HepG2 (cell line): Measurements from ENCODE around the gene USP7. TPM values are rescaled to one million over a fixed set of nuclear protein-coding genes. Genes with fewer than 3 reads are reported as not detected.

Experiments used
- AGO1 ChIP-seq: fragments of 200-400 bp; formaldehyde crosslinking; IDR thresholded peaks from 2 replicates; pipeline ENCODE4 v1.6.1; 2017; ENCODE audit warnings: mild to moderate bottlenecking, low read depth, low read length, moderate library complexity; ENCODE audit not compliant: poor library complexity, severe bottlenecking
- ELF4 ChIP-seq: sonication (generic); formaldehyde crosslinking; IDR thresholded peaks from 2 replicates; pipeline ENCODE4 v1.5.0; 2020; ENCODE audit warnings: missing genetic modification reagents, mild to moderate bottlenecking, moderate library complexity, borderline replicate concordance
- GPN1 ChIP-seq: sonication (generic); formaldehyde crosslinking; IDR thresholded peaks from 2 replicates; pipeline ENCODE4 v1.5.1; 2020; ENCODE audit warnings: missing genetic modification reagents, borderline replicate concordance
- HDAC6 ChIP-seq: fragments of 200-600 bp; sonication (generic); IDR thresholded peaks from 2 replicates; pipeline ENCODE4 v1.7.0; 2017; ENCODE audit warnings: mild to moderate bottlenecking, antibody characterized with exemption, low read length, low read depth
- HIVEP1 ChIP-seq: sonication (generic); formaldehyde crosslinking; IDR thresholded peaks from 2 replicates; pipeline ENCODE4 v1.4.0; 2020; ENCODE audit warnings: mild to moderate bottlenecking, missing genetic modification reagents
- ISX ChIP-seq: sonication (generic); formaldehyde crosslinking; conservative IDR thresholded peaks from 2 replicates; pipeline ENCODE4 v1.5.0; 2020; ENCODE audit warnings: missing genetic modification reagents
- SMARCC2 ChIP-seq: fragments of 450-650 bp; IDR thresholded peaks from 2 replicates; pipeline ENCODE4 v1.6.1; 2017; ENCODE audit warnings: antibody characterized with exemption, mild to moderate bottlenecking
- XRCC5 ChIP-seq: fragments of 200-400 bp; formaldehyde crosslinking; optimal IDR thresholded peaks from 2 replicates; pipeline ENCODE3; 2017; ENCODE audit warnings: mild to moderate bottlenecking, low read length
- ZNF256 ChIP-seq: sonication (generic); formaldehyde crosslinking; conservative IDR thresholded peaks from 2 replicates; pipeline ENCODE4 v1.4.0; 2020; ENCODE audit warnings: missing genetic modification reagents
- ZNF274 ChIP-seq: sonication (generic); formaldehyde crosslinking; IDR thresholded peaks from 2 replicates; pipeline ENCODE4 v1.5.1; 2020; ENCODE audit warnings: mild to moderate bottlenecking, missing genetic modification reagents
- ZNF430 ChIP-seq: sonication (generic); formaldehyde crosslinking; IDR thresholded peaks from 2 replicates; pipeline ENCODE4 v1.9.0; 2021; ENCODE audit warnings: mild to moderate bottlenecking, missing genetic modification reagents
- ZSCAN21 ChIP-seq: sonication (generic); formaldehyde crosslinking; IDR thresholded peaks from 2 replicates; pipeline ENCODE4 v1.8.0; 2022; ENCODE audit warnings: mild to moderate bottlenecking, missing genetic modification reagents, moderate library complexity, borderline replicate concordance
- polyA plus RNA-seq, 8 experiments: library from polyadenylated mRNA; depleted of rRNA in 3 of 8; stranded (reverse) in 7 of 8; unstranded in 1 of 8; fragments of >200 nt; fragmentation: Illumina TruSeq in 4 of 8; extraction: Trizol in 4 of 8; gene quantifications; 2 replicates each; pipeline versions ENCODE4 v1.2.1 to v1.2.3, GENCODE V29; 2011 to 2016; ENCODE audit warnings: low read depth in 4 of 8, missing spikeins in 1 of 8, mixed read lengths in 1 of 8; ENCODE audit not compliant: insufficient read depth in 1 of 8
- total RNA-seq, 5 experiments: library from RNA; depleted of rRNA; stranded (reverse); fragments of >200 nt; fragmentation: Illumina TruSeq; extraction: Trizol; gene quantifications; 2 replicates each; pipeline ENCODE4 v1.2.3, GENCODE V29; 2016; ENCODE audit warnings: low read depth in 1 of 5
- TF ChIP-seq, protein P1 (sequence below): sonication (generic); formaldehyde crosslinking; IDR thresholded peaks from 2 replicates; pipeline ENCODE4 v1.5.0; 2020; ENCODE audit warnings: missing genetic modification reagents
- TF ChIP-seq, protein P2 (sequence below): sonication (generic); formaldehyde crosslinking; IDR thresholded peaks from 2 replicates; pipeline ENCODE4 v1.5.1; 2020; ENCODE audit warnings: mild to moderate bottlenecking, missing genetic modification reagents, borderline replicate concordance
- TF ChIP-seq, protein P3 (sequence below): sonication (generic); formaldehyde crosslinking; IDR thresholded peaks from one replicate; pipeline ENCODE4 v1.5.1; 2020; ENCODE audit warnings: mild to moderate bottlenecking, missing genetic modification reagents; ENCODE audit errors: not compliant biosample characterization

The USP7 gene
- total and polyA plus RNA-seq, 2 of the 13 experiments (the other 11 are each of a cell fraction or from before 2014, with no cell fraction given): 52.5 to 173 TPM

DNA sequence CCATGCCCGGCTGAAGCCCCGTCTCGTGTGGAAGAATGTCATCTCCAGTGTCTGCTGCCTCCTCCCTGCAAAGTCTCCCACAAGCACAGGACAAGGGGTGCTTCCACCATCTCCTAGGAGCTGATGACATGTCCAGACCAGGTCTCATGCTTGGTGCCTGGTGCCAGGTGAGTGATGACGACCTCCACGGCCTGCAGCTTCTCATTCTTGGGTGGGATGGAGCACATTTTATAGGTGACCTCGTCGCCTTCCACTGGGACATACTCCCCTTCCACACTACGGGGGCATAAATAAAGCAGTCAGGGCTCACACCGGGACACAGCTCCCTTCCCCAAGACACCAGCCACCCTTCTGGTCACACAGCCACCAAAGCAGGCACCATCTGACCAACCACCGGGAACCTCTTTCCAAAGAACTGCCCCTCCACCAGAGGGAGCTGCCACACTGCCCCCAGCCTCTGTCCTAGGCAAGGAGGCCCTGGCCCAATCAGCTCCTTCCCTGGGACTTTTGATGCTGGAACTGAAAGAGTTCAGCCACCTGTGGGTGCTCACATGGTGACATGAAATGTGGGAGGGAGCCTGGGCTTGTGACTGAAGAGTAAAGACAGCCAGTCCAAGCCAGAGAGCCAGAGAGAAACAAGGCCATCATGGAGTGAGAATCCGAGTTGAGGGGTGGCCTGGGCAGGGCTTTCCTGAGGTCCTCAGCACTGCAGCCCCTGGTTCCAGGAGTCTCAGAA, 108.5 kb downstream of the USP7 start (continued):
- TF ChIP-seq ZNF430 (CRISPR knock-in tag) (no peak), SMARCC2 (no peak), ISX (CRISPR knock-in tag) (no peak), HIVEP1 (CRISPR knock-in tag) (0 out of 2 replicates have a peak, but pooled peaks have one; percentile 52), AGO1 (peak; percentile 59), ELF4 (no peak), ZNF256 (CRISPR knock-in tag) (0 out of 2 replicates have a peak, but pooled peaks have one; percentile 38), ZSCAN21 (CRISPR knock-in tag) (no peak), XRCC5 (no peak), ZNF274 (no peak), HDAC6 (no peak), GPN1 (CRISPR knock-in tag) (no peak; the same call in 1 of the 2 replicates)
- TF ChIP-seq, protein P1, sequence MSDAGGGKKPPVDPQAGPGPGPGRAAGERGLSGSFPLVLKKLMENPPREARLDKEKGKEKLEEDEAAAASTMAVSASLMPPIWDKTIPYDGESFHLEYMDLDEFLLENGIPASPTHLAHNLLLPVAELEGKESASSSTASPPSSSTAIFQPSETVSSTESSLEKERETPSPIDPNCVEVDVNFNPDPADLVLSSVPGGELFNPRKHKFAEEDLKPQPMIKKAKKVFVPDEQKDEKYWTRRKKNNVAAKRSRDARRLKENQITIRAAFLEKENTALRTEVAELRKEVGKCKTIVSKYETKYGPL (CRISPR knock-in tag): no peak
- TF ChIP-seq, protein P2, sequence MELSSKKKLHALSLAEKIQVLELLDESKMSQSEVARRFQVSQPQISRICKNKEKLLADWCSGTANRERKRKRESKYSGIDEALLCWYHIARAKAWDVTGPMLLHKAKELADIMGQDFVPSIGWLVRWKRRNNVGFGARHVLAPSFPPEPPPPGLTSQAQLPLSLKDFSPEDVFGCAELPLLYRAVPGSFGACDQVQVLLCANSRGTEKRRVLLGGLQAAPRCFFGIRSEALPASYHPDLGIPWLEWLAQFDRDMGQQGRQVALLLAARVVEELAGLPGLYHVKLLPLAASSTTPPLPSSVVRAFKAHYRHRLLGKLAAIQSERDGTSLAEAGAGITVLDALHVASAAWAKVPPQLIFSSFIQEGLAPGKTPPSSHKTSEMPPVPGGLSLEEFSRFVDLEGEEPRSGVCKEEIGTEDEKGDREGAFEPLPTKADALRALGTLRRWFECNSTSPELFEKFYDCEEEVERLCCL (CRISPR knock-in tag): 0 out of 2 replicates have a peak, but pooled peaks have one; percentile 40
- TF ChIP-seq, protein P3, sequence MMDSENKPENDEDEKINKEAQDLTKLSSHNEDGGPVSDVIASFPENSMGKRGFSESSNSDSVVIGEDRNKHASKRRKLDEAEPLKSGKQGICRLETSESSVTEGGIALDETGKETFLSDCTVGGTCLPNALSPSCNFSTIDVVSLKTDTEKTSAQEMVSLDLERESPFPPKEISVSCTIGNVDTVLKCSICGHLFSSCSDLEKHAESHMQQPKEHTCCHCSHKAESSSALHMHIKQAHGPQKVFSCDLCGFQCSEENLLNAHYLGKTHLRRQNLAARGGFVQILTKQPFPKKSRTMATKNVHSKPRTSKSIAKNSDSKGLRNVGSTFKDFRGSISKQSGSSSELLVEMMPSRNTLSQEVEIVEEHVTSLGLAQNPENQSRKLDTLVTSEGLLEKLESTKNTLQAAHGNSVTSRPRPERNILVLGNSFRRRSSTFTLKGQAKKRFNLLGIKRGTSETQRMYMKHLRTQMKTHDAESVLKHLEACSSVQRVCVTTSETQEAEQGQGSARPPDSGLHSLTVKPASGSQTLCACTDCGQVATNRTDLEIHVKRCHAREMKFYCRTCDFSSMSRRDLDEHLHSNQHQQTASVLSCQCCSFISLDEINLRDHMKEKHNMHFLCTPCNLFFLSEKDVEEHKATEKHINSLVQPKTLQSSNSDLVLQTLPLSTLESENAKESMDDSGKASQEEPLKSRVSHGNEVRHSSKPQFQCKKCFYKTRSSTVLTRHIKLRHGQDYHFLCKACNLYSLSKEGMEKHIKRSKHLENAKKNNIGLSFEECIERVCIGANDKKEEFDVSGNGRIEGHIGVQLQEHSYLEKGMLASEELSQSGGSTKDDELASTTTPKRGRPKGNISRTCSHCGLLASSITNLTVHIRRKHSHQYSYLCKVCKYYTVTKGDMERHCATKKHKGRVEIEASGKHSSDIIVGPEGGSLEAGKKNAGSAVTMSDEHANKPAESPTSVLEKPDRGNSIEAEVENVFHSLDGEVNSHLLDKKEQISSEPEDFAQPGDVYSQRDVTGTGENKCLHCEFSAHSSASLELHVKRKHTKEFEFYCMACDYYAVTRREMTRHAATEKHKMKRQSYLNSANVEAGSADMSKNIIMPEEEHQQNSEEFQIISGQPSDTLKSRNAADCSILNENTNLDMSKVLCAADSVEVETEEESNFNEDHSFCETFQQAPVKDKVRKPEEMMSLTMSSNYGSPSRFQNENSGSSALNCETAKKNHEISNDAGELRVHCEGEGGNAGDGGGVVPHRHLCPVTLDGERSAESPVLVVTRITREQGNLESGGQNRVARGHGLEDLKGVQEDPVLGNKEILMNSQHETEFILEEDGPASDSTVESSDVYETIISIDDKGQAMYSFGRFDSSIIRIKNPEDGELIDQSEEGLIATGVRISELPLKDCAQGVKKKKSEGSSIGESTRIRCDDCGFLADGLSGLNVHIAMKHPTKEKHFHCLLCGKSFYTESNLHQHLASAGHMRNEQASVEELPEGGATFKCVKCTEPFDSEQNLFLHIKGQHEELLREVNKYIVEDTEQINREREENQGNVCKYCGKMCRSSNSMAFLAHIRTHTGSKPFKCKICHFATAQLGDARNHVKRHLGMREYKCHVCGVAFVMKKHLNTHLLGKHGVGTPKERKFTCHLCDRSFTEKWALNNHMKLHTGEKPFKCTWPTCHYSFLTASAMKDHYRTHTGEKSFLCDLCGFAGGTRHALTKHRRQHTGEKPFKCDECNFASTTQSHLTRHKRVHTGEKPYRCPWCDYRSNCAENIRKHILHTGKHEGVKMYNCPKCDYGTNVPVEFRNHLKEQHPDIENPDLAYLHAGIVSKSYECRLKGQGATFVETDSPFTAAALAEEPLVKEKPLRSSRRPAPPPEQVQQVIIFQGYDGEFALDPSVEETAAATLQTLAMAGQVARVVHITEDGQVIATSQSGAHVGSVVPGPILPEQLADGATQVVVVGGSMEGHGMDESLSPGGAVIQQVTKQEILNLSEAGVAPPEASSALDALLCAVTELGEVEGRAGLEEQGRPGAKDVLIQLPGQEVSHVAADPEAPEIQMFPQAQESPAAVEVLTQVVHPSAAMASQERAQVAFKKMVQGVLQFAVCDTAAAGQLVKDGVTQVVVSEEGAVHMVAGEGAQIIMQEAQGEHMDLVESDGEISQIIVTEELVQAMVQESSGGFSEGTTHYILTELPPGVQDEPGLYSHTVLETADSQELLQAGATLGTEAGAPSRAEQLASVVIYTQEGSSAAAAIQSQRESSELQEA (CRISPR knock-in tag): peak; percentile 28
- TF ChIP-seq, all 625 proteins: peak for 55
